CD4-positive, alpha-beta T cell treated with Interleukin-1 beta for 1 hour (primary cell): ENCODE results near the gene KHDC4.
"Not testable (repeated sequence)": the region's sequence is repeated elsewhere in the genome, so short reads cannot be mapped to it uniquely, and the experiment has no call there.

Experiments
- DNase-seq, 2 donors: peaks; one replicate each; pipeline ENCODE4 v3.0.0-alpha.2; 2020 to 2022

KHDC4 gene

DNA sequence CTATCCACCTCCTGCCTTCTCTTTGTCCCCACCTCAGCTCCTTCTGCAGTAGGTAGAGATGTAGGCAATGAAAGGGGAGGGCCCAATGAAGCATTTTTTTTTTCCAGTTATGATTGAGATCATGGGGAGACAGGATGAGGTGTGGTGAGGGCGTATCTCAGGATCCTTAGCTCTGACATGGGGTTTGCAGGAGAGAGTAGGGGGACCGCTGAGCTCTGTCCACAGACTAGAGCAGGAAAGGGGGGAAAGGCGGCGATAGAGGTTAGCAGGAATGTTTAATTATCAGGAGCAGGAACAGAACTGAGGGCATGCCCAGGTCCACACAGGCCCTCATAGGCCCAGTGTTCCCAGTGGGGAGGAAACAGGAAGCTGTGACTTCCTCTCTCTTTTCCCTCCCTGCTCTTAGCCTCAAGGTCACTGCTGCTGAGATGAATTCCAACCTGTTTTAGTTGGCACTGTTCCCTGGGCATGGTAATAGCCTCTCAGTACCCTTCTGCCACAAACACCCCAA lies 6.3 kb upstream of the KHDC4 start:
- DNase-seq = no peak

DNA sequence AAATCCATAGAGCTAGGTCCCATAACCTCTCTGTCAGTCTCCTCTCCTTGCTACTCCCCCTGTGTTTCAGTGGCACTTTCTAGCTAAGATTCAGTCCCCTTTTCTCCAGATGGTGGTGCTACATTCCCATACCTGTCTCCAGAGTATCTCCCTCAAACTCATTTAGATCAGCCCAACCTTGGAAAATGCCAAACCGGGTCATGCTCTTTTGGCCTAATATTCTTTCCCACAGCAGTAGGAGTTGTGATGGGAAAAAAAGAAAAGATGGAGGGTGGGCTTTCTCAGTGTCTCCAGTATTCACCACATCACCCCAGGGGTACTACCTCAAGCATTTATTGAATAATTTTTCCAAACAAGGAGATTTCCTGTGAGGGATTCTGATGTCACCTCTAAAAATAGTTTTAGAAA lies 4.0 kb upstream of the KHDC4 start:
- peak; percentile 26 to 66 for DNase-seq

DNA sequence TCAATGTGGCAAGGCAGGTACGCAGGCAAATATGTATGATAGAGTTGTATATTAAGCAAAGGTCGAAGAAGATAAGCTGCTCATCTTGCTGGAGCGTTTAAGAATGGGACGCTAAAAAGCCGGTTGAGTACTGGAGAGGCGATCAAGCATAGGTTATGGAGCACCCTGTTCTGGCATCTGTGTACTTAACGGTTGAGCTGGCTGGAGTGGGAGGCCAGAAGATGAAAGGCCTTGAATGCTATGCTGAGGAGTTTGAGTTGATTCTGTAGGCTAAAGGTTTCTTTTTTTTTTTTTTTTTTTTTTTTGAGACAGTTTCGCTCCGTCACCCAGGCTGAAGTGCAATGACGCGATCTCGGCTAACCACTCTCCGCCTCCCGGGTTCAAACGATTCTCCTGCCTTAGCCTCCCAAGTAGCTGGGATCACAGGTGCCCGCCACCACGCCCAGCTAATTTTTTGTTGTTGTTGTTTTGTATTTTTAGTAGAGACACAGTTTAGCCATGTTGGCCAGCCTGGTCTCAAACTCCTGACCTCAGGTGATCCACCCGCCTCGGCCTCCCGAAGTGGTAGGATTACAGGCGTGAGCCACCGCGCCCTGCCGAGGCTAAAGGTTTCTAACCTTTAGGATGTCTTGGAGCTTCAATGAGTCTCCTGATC lies 850 bp upstream of the KHDC4 start:
- DNase-seq = no peak

DNA sequence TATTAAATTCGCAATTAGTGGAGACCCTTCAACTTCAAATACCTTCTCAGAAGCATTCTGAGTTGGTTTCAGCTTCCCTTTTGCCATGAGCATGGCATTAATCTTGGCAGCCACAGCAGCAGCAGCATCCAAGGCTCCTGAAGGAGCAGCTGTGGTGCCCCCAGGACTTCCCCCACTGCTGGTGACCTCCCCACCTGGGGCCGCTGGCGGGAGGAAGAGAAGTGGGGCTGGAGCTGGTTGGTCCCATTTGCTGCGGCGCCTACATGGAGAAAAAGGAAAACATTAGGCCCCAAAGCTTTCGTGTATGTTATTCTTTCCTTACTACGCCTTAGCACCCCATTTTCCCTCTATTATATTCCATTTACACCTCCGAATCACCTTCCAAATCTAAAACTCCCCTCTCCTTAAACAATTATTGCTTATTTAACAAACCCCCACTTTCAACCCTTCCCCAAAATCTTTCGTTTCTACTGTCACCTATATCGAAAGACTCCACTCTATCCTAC lies 569 bp downstream of the KHDC4 start:
- no peak for DNase-seq

DNA sequence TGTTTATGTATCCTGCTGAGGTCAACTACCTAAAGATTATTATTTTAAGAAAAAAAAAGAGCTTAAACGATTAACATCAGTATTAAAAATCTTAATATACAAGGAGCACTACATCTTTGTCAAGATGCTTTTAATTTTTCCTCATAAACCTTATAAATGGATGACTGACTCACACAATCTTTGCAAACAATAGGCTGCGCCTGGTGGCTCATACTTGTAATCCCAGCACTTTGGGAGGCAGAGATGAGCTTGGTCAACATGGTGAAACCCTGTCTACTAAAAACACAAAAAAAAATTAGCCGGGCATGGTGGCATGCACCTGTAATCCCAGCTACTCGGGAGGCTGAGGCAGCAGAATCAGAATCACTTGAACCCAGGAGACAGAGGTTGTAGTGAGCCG lies 1.7 kb downstream of the KHDC4 start:
- DNase-seq = no peak

DNA sequence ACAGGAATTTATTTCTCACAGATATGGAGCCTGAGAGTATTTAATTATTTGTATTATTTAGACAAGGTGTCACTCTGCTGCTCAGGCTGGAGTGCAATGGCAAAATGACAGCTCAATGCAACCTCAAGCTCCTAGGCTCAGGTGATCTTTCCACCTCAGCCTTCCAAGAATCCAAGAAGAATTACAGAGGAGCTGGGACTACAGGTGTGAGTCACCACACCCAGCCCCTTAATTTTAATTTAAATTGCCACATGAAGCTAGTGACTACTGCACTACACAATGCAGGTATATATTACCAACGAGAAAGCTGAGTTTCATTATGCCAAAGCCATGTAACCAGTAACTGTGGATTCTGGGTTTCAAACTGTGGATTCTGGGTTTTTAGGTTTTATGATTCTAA lies 2.1 kb downstream of the KHDC4 start:
- no peak for DNase-seq

DNA sequence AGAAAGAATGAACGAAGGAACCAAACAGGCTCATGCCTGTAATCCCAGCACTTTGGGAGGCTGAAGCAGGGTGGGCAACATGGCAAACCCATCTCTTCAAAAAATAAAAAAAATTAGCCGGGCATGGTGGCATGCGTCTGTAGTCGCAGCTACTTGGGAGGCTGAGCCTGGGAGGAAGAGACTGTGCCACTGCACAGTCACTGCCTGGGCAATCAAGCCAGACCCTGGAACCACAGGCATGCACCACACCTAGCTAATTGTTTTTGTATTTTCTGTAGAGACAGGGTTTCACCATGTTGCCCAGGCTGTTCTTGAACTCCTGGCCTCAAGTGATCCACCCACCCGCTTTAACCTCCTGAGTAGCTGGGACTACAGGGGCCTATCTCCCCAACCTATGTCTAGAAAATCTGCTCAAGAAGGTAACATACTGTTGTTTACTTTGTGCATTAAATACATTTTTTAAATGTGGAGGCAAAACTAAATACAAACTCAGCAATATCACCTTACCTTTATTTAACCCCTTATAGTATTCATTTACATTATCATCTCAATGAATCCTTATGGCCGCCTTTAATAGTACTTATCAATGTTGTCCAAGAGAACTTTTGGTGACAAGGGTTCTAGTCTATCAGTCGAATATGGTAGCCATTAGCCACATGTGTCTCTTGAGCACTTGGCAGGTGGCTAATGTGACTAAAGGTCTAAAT lies 2.7 kb downstream of the KHDC4 start:
- DNase-seq = no peak

DNA sequence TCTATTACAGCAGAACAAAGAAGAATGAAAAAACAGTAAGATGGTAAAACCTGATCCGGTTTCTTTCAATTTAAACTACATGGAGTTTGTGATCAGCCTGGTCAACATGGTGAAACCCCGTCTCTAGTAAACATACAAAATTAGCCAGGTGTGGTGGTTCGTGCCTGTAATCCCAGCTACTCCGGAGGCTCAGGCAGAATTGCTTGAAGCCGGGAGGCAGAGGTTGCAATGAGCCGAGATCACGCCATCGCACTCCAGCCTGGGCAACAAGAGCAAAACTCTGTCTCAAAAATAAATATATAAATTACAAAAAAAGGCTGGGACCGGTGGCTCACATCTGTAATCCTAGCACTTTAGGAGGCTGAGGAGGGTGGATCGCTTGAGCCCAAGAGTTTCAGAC lies 3.5 kb downstream of the KHDC4 start:
- not testable (repeated sequence) for DNase-seq

DNA sequence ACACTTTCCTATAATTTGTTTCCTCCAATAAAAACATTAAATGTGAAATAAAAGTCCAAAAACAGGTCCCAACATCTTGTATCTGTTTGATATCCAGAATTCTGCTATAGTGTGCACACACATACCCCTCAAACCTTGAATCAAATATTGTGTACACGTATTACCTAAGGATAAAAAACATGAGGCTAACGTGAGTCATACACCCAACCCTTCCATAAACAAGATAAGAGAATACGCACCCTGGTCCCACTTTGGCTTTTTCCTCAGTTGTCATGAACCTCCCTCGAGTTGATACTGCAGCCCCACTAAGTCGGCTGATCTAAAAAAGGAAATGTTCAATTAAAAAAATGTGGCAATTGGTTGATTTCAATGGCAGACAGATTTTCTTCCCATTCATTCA lies 5.2 kb downstream of the KHDC4 start:
- no peak for DNase-seq

DNA sequence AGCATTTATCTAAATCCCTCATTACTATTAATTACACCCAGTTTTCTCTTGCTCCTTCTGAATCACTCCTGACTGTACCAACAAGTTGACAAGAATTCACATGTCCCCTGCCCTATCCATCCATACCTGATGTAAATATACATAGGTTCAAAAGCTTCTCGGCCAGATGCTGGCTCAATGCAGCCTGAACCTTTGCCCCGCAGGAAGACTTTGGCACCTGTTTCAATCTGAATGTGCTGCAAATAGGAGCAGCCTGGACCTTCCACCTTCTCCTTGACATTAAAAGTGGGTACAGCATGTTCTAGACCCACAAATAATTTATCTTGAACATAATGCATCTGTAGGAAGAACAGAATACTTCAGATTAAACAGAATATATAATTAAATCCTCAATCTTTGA lies 8.7 kb downstream of the KHDC4 start:
- no peak for DNase-seq

DNA sequence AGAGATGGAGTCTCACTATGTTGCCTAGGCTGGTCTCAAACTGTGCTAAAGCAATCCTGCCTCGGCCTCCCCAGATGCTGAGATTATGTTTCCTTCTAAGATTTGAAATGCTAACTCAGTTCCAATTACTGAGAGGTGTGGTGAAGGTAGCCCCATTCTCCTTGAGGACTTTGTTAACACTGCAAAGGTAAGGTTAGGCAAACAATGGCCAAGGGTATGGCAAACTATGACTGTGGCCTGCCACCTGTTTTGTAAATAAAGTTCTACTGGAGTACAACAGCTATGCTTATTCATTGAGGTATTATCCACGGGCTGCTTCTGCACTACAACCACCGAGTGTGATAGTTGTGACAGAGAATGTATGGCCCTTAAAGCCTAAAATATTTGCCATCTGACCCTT lies 13.5 kb downstream of the KHDC4 start:
- DNase-seq = no peak

DNA sequence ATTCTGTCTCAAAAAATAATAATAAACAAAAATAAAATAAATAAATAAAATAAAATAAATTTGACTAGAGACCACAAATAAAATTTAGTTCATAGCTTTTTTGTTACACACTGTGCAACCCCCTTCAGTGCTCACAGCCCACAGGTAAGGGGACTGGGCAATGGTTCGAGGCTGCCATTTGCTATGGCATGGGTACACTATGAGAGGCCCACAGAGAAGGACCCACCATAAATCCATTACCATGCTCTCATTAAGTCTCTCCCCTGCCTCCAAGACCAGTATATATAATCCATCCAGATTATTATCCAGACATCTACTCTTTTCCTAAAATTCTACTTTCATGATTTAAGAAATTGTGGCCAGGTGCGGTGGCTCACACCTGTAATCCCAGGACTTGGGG lies 14.4 kb downstream of the KHDC4 start:
- no peak for DNase-seq

DNA sequence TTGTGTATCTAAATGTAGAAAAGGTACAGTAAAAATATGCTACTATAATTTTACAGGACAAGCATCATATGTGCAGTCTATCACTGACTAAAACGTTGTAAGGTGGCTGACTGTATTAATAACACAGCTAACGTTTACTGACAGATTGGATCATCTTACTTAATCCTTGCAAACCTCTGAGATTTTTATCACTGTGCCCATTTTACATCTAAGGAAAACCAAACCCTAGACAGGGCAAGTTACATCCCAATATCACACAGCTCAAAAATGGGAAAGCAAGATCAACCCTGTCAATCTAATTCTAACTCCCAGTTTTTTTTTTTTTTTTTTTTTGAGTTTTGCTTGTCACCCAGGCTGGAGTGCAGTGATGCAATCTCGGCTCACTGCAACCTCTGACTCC lies 15.6 kb downstream of the KHDC4 start:
- DNase-seq = no peak

DNA sequence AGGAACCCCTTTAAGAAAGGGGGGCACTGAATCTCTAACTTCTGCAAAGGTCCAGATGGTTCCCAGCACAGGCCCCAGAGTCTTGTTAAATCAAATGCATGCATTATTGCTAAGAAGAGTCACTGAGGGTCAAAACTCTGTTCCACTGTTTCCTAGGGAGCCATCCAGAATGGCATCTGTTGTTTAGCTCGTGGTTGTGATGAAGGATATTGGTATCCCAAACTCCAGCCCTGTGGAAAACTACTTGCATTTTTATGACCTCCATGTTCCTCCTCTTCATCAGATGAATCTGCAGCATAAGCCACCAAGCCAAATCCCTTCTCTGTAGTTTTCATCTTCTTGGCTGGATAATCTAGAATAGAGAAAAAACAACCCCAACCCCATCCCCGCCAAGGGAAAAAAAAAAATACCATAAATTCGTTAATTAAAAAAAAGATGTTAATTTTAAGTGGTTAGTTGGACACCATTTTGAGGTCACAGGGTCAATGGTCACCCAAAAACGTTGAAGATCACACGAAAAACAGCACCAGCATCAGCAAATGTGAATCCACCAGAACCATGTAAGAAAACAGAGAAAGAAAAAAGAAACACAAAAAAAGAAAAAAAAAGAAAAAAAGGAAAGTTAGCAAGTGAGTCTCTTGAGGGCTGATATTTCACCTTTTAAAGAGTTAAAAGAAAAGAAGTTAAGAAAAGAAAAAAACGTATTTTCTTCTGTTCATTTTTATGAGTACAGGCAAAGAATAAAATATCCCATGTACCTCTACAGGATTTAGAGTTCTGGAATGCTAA lies 20.1 kb downstream of the KHDC4 start:
- no peak for DNase-seq

DNA sequence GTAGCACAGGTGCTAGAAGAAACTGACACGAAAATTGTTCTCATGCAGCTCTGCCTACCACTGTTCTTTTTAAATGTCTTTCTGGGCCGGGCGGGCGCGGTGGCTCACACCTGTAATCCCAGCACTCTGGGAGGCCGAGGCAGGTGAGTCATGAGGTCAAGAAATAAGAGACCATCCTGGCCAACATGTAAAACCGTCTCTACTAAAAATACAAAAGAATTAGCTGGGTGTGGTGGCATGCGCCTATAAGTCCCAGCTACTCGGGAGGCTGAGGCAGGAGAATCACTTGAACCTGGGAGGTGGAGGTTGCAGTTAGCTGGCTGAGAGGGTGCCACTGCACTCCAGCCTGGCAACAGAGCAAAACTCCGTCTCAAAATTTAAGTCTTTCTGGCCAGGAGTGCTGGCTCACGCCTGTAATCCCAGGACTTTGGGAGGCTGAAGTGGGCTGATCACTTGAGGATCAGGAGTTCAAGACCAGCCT lies 22.1 kb downstream of the KHDC4 start:
- DNase-seq = no peak

DNA sequence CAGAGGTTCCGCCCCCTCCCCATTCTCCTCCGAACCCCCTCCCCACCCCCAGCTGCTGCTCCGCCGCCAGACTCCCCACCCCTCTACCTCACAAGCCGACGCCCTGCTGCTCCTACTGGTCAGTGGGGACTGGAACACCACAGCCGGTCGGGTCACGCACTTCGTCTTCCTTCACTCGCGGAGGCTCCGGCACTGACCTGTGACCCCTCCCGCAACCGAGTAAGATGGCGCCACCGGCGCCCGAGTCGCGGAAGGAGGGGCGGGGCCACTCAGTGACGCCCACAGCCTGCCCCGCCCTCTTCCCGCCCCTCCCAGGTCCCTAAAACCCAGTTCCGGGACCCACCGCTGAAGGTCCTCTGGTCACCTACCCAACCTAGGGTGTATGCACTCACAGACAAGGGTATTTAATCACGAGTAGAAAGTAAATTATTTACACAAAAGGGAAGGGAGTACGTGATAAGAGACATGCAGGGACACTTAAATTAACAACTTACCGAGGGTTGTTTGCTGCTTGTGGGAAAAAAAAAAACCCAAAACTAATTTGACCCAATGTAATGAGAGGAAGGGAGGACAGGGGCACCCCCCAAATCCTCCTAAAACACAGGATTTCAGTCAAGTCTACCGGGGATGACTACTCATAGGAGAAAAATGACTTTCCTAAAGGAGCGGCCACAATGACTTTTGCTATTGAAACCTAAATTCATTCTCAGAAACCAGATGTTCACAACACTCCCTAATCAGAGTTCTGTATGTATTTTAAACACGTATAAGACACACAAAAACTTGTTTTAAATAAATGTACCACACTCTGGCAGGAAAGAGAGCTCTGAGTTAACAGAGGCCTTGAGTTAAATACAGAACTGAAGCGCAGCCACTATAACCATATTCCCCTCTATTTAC lies 22.8 kb downstream of the KHDC4 start, which contains the start of gene RIT1:
RIT1 (minus strand) TSS at position 194 of the 900 bp plus-strand sequence. CDS start 588 bp downstream, outside the sequence.
- DNase-seq = peak; percentile 88 to 89

DNA sequence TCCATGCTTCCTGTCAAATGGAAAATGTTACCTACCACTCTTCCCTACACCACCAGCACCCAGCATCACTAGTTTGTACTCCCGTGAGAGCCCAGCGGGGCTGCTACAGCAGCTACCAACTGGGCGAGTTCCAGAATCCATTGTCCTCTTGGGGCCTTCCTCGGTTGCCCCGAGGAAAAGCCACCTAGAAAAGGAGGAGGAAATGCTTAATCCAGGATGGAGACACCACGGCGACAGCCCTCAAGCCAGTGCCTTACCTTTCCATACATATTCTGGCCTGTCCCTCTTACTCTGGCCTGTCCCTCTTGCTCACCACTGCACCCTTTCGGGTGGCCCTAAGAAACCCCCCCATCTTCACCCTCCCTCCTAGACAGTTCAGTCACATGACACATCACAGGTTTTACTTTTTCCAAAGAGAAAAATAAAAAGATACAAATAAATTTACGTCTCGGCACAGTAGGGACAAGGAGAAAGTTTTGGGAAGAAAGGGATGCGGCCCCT lies 23.5 kb downstream of the KHDC4 start:
- peak; percentile 13 to 29 for DNase-seq

DNA sequence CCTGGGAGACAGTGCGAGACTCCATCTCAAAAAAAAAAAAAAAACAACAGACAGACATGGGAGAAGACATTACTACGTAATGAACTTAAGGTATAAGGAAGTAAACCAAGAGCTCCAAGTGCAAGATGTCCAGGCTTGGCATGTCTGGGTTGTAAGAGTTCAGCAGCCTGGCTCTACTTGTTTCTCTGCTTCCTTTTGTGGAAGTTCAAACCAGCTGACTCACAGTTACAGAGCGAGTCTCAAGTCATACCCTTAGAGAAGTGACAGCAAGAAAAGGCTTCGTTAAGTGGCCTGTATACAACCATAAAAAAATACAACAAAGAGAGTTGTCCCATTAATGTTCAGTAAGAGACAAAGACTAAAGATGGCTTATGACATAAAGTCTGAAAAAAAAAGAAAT lies 24.3 kb downstream of the KHDC4 start:
- peak; percentile 21 to 58 for DNase-seq

DNA sequence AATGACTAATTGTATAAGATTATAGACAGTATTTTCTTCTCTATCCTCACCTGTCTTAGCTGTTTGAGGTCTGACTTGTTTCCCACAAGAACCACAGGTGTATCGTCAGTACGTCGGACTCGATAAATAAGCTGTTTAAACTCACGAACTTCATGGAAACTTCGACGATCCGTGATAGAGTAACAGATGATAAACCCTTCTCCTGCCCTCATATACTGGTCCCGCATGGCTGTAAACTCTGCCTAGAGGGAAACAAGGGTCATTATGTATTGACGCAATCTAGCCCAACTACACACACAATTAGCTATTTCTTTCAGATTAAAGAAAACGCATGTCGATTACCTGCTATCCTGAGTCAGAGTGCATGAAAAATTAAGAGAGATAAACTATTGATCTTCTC lies 30.0 kb downstream of the KHDC4 start:
- no peak for DNase-seq

DNA sequence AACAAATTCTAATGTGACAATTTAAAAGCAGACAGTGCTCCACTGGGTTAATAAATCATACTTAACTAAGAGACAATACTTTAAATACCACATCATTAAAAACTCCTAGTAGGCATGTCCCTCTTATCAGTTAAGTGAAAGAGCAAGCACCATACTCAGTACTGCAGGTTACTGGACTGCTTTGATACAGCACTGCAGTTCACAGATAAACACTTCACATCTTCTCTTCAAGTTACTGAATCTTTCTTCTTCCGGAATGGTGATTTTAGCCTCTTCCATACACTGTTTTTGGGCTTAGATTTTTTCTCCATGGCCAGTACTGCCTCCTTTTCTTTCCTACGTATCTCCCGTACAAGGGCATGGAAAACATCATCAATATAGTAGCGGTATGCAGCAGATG lies 34.1 kb downstream of the KHDC4 start:
- no peak for DNase-seq

DNA sequence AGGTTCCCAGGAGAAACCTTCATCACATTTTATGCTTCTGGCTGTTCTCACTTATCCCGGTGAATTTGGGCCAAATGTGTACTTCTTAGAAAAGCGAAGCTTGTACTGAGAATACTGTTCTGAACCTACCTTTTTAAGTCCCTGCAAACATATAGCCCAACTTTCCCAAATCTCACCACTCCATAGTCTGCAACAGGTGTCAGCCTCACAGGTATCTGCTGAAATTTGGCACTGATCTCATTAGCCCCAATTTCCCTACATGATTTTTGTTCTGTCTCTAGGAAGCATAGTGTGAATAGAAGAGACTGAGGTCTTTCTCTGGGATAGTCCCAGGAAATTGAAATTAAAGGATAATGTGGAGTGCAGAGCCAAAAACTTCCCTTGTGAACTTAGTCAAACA lies 34.5 kb downstream of the KHDC4 start:
- no peak for DNase-seq

DNA sequence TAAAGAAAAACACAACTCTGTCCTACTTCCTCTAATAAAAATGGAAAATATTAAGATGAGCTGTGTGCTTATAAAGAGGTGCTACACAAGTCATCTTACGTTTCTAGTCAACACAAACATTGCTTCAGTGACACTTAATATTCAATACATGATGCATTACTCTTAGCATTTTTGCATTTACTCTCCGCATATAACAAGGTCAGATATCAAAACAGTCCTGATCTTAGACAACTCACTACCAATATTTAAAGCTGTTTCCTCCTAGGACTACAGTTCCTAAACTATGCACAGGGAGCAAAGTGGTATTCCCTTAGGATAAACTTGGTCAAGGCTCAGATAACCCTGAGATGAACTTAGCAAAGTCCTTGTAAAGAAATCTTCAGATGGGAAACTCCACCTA lies 35.3 kb downstream of the KHDC4 start:
- no peak for DNase-seq
